Measurements from ENCODE around the gene GALNT8. TPM values are rescaled to one million over a fixed set of nuclear protein-coding genes. Genes with fewer than 3 reads are reported as not detected.

GALNT8 gene
- total RNA-seq, 1 experiment from 2014 or later, result not detected

DNA sequence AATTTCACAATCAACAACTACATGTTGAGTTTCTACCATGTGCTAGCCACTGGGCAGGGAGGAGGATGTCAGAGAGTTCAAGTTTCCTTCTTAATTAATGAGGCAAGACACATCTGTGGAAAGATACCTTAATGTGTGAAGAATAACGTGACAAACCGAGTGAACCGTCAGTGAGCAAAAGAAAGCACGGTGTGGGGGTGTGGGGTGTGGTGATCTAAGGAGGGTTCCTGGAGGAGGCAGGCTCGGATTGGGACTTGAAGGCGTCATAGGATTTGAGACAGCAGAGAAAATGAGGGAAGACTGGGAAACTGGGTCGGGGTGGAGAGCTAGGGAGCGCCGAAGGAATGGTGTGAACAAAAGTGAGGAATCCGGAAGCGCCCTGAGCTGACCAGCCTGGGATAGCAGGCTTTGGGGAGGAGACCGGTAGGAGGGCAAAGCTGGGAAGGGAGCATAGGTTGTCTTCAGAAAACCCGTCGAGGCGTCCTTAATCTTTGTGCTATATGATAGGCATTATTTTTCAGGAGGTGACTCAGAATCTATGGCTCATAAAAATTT is 22.3 kb downstream of the GALNT8 start:
- TF ChIP-seq, protein P1, sequence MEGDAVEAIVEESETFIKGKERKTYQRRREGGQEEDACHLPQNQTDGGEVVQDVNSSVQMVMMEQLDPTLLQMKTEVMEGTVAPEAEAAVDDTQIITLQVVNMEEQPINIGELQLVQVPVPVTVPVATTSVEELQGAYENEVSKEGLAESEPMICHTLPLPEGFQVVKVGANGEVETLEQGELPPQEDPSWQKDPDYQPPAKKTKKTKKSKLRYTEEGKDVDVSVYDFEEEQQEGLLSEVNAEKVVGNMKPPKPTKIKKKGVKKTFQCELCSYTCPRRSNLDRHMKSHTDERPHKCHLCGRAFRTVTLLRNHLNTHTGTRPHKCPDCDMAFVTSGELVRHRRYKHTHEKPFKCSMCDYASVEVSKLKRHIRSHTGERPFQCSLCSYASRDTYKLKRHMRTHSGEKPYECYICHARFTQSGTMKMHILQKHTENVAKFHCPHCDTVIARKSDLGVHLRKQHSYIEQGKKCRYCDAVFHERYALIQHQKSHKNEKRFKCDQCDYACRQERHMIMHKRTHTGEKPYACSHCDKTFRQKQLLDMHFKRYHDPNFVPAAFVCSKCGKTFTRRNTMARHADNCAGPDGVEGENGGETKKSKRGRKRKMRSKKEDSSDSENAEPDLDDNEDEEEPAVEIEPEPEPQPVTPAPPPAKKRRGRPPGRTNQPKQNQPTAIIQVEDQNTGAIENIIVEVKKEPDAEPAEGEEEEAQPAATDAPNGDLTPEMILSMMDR (conservative IDR thresholded peaks at IDR 0.05; ENCODE audit: low read depth, low read length), result no peak
- no peak for TF ChIP-seq EZH2 (IDR thresholded peaks at IDR 0.05; ENCODE audit: borderline replicate concordance, low read depth, low read length, poor library complexity, severe bottlenecking)
- Histone ChIP-seq H3K27me3 (replicated peaks; ENCODE audit: insufficient read depth, low read depth, low read length, poor library complexity) (peaks cover 62% of the 10 kb centered on the region), H3K4me1 (ENCODE audit: insufficient read depth, low read length, poor library complexity, severe bottlenecking) (no peaks in the 10 kb centered on the region), H3K36me3 (ENCODE audit: insufficient read depth, low read length, poor library complexity, severe bottlenecking) (no peaks in the 10 kb centered on the region), H3K27ac (ENCODE audit: low read depth, low read length, poor library complexity, severe bottlenecking) (no peak overlapping the region), H3K9me3 (ENCODE audit: low read depth, low read length, poor library complexity, severe bottlenecking) (no peaks in the 10 kb centered on the region), H3K4me3 (ENCODE audit: low read depth, low read length, poor library complexity, severe bottlenecking) (no peak overlapping the region)
- ChIA-PET CTCF (no interaction called here), POLR2A (ENCODE audit: low non-redundant PET) (no interaction called here)
- intact Hi-C loops (cut with micrococcal nuclease; ENCODE audit: unreplicated experiment), result no loop called here
- DNase-seq (ENCODE audit: low spot score), result no peak
- BruUV-seq (replicated peaks), result no TSS peak

DNA sequence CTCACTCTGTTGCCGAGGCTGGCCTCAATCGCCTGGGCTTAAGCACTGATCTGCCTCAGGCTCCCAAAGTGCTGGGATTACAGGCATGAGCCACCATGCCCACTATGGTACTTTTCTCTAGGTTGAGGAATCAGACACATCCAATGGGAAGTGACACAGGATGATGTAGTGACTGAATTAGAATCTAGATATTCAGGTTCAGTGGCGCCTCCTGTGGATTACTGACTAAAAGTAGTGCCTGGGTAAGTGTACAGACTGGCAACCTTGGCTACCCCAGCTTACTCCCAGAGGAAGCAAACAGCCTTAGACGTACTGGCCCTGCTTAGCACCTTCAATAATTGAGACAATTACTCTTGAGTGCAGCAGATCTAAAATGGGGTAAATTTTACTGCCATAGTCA is 22.8 kb downstream of the GALNT8 start:
- DNase-seq (ENCODE audit: low spot score), result no peak
- peaks cover 58% of the 10 kb centered on the region for H3K27me3 ChIP-seq (replicated peaks; ENCODE audit: insufficient read depth, low read depth, low read length, poor library complexity)
- ChIA-PET POLR2A (ENCODE audit: low non-redundant PET) (no interaction called here), CTCF (no interaction called here)
- no TSS peak for BruUV-seq (replicated peaks)
- H3K36me3 ChIP-seq (ENCODE audit: insufficient read depth, low read length, poor library complexity, severe bottlenecking), result no peaks in the 10 kb centered on the region
- H3K9me3 ChIP-seq (ENCODE audit: low read depth, low read length, poor library complexity, severe bottlenecking), result no peaks in the 10 kb centered on the region
- no peaks in the 10 kb centered on the region for H3K4me1 ChIP-seq (ENCODE audit: insufficient read depth, low read length, poor library complexity, severe bottlenecking)
- TF ChIP-seq EZH2 (IDR thresholded peaks at IDR 0.05; ENCODE audit: borderline replicate concordance, low read depth, low read length, poor library complexity, severe bottlenecking), result no peak
- TF ChIP-seq, protein P1 (conservative IDR thresholded peaks at IDR 0.05; ENCODE audit: low read depth, low read length), result no peak
- no peak overlapping the region for H3K4me3 ChIP-seq (ENCODE audit: low read depth, low read length, poor library complexity, severe bottlenecking)
- intact Hi-C loops (cut with micrococcal nuclease; ENCODE audit: unreplicated experiment), result no loop called here
- H3K27ac ChIP-seq (ENCODE audit: low read depth, low read length, poor library complexity, severe bottlenecking), result no peak overlapping the region

DNA sequence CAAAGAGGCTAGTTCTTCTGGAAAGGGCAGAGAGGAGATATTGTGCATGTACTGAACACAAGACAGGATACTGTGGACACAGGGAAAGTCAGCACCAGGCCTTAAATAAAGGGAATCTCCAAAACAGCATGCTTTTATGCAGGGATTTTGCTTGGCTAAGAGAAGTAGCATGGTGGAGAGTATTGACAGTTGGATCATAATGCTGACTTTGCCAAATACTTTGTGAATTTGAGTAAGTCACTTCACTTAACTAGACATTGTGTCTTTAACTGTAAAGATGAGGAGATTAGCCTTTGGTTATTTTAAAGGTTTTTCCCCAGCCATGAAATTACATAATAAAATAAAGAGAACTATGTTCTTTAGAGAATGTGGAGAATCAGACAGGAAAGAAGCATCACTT is 24.5 kb downstream of the GALNT8 start:
- TF ChIP-seq EZH2 (IDR thresholded peaks at IDR 0.05; ENCODE audit: borderline replicate concordance, low read depth, low read length, poor library complexity, severe bottlenecking), result no peak
- TF ChIP-seq, protein P1 (conservative IDR thresholded peaks at IDR 0.05; ENCODE audit: low read depth, low read length), result no peak
- Histone ChIP-seq H3K36me3 (ENCODE audit: insufficient read depth, low read length, poor library complexity, severe bottlenecking) (no peaks in the 10 kb centered on the region), H3K27me3 (replicated peaks; ENCODE audit: insufficient read depth, low read depth, low read length, poor library complexity) (peaks cover 47% of the 10 kb centered on the region), H3K4me1 (ENCODE audit: insufficient read depth, low read length, poor library complexity, severe bottlenecking) (no peaks in the 10 kb centered on the region), H3K27ac (ENCODE audit: low read depth, low read length, poor library complexity, severe bottlenecking) (no peak overlapping the region), H3K9me3 (ENCODE audit: low read depth, low read length, poor library complexity, severe bottlenecking) (peaks cover 6% of the 10 kb centered on the region), H3K4me3 (ENCODE audit: low read depth, low read length, poor library complexity, severe bottlenecking) (no peak overlapping the region)
- no TSS peak for BruUV-seq (replicated peaks)
- ChIA-PET POLR2A (ENCODE audit: low non-redundant PET) (interaction anchor here (0.6 kb wide), 1 partner anchor 1423 kb away, joined by 3 read pairs; no protein-coding TSS in a partner anchor), CTCF (no interaction called here)
- intact Hi-C loops (cut with micrococcal nuclease; ENCODE audit: unreplicated experiment), result no loop called here
- DNase-seq (ENCODE audit: low spot score), result no peak

Measured in A673 (cell line).